ENCODE measurements around the gene CNTNAP5.
"Not testable (repeated sequence)": the region's sequence is repeated elsewhere in the genome, so short reads cannot be mapped to it uniquely, and the experiment has no call there.

GRCh38 chr2:124407836-124408534 lies 382.9 kb downstream of the CNTNAP5 start:
- not testable (repeated sequence) for TF ChIP-seq CTCF (IDR thresholded peaks at IDR 0.05); REST (IDR thresholded peaks at IDR 0.05; ENCODE audit: insufficient read depth in 1 of 2, low read depth in 2 of 2, low read length in 1 of 2)
